Measurements from ENCODE around the gene EEF1G.
A peak's percentile ranks its signal among the peaks of the same experiment; 100 is the strongest.
"Not testable (repeated sequence)": the region's sequence is repeated elsewhere in the genome, so short reads cannot be mapped to it uniquely, and the experiment has no call there.

EEF1G gene

DNA sequence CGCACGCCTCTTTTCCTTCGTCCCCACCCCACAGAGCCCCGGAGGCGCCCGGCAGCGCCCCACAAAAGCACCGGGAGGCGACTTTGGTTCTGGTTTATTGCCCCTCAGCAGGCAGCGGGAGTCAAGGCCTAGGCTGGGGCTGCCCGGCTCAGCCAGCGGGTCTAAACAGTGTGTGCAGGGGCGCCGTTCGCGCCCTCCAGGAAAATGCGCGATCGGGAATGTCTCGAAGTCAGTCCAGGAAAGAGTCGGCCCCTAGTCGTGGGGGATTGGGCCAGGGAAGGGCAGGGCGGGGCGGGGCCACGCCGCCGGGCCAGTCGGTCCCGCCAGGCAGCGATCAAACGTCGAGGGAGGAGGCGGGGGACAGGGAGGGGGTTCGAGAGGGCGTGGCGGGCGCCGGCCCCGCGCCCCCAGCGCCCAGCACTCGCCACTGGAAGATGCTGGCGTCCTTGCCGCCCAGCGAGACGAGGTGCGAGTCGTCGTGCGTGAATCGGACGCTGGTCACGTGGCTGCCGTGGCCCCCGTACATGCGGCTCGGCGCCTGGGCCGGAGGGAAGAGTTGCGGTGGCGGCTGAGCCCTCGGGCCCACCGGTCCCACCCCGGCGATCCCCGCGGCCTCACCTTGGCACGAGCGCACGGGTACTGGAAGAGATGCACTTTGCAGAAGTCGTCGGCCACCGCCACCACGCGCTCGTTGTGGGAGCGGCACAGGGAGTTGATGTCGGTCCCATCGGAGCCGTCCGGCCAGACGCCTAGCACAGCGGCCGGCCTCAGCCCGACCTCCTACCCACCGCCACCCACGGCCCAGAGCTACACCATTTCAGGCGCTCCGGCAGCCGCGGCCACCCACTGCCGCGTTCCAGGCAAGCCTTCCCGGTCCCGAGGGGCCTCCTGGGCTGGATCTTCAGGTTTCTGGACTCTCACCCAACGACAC lies 28.7 kb upstream of the EEF1G start:
- peak; percentile 61 for DNase-seq

DNA sequence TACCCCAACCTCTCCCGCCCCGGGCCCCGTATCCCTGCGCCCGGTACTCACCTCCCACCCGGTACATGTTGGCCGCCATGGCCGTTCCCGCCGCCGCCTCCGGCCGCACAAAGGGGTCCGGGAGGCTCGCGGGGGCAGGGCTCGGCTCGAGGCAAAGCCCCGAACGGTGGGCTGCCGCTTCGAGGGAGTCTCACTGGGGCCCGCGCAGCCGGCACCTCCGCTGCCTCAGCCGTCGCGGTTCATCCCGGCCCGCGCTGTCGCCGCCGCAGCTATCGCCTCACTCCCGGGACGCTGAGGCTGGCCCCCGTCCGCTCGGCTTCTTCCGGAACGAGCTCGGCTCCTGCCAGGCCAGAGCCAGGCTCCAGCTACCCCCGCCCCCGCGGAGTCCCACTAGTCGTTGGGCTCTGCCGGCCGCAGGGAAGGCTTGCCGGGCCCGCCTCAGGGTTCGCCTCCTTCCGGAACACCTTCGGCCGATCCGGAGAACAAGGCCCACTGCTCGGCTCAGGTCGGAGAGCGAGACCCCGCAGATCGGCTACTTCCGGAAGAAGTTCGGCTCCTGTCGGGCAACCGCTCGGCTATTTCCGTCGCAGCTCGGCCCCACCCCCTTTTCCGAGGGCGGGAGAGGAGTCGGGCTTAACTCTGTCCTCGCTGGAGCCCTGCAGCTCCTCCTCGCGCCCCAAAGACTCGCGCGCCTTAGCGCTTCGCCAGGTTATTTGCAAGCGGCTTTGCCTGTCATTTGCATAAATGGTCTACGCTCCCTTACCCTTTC lies 27.9 kb upstream of the EEF1G start, which contains the start of gene MTA2:
TSS of gene MTA2 (minus strand) at position 494 of the 769 bp plus-strand sequence. CDS start at position 79, 415 bp downstream.
- peak; percentile 96 for DNase-seq

DNA sequence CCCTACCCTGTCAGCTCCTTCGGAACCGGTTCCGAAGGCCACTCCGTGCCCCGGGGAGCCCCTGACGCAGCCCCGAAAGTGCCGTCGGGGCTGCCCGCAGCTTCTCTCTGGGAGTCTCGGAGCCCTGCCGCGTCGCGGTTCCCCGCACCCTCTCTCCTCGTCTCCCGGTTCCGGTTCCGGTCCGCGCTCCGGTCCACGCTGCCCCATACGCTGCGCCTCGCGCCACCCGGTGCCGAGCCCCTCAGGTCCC lies 27.4 kb upstream of the EEF1G start:
- no peak for DNase-seq

DNA sequence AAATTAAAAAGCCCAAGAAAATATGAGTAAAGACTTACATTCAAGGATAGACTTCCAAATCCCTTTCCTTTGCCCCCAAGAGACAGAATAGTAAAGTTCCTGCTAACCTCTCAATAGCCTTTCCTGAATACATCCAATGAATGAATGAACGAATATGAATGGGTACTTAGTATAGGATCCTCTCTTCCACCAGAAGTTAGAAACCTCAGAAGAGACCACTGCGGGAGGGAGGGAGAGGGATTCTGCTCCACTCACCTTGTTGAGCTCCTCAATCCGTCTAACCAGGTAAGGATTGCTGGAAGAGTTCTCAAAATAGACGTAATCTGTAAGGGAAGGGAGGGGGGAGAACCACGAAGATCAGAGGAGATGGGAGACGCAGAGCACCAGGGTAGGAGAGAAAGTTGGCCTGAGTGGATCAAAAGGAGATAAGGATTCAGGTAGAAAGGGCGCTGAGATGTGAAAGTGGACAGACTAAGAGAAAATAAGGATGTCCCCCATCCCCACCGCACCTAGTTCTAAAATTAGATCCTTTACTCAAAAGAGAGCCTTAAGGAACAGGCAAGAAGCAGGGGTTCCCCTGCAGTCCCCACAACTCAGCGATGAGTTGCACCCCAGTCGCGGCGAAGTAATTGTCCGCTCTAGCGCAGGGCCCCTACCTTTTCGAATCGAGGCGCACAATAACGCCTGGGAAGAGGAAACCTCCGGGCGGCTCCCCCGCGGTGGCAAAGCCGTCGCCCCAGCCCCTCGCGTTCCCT lies 26.9 kb upstream of the EEF1G start:
- no peak for DNase-seq

DNA sequence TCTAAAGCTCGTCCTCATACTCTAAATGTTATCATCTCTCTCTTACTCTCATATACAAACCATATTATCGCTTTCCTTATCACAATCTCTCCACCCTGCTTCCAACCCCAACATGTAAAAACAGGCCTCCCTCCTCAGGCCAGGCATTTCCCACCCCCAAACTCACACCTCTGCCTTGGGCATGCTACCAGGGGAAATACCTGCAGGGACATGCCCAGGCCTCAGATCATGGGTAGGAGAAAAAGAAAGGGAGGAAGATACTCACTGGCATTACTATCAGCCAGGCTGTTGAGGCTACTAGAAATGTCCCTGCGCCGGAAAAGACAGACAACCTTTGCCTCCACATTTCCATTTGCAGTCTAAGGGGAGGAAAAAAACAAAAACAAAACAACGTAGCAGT lies 26.2 kb upstream of the EEF1G start:
- DNase-seq: no peak

DNA sequence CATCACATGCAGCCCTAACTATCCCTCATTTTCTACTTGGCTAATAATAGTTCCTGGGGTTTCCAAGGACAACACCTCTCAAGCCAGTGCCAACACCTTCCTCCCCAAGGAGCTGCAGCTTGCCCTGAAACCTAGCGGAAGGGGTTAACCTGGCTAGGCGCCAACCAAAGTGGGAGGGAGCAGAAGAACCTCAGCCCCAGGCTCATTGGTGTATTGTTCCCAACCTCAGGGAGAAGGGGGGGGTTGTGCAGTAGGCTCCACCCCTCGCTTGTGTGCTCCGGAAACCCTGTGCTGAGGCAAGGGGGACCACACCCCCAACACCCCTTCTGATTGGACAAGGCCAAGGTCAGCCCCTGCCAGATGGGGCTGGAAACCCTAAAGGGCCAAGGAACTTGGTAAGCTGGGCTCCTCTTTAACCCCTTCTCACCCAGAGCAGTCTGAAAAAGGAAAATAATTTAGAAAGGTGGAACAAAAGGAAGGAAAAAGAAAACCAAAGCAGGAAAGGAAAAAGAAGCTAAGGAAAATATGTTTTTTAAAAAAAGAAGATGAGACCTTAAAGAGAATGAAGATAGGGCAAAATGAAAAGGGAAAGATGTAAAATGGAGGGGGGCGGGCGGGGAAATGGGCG lies 25.5 kb upstream of the EEF1G start:
- peak; percentile 99 for DNase-seq

DNA sequence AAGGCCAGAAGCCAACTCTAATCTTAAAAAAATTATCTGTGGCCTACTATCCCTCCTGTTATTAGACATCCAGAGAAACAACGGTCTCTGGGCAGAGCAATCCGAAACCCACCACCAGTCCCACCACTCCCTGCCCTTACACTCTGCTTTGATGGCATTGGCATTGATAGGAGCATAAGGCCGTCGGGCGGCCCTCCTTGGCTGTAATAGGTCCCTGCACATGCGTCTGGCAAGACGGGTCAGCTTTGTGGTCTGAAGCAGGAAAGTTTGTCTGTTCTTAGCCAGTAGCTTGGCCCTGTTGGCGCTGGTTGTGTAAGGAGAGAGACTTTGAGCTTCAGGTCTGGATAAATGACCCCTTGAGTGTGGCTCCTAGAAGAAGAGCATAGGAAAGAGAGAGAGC lies 21.4 kb upstream of the EEF1G start:
- DNase-seq: no peak

DNA sequence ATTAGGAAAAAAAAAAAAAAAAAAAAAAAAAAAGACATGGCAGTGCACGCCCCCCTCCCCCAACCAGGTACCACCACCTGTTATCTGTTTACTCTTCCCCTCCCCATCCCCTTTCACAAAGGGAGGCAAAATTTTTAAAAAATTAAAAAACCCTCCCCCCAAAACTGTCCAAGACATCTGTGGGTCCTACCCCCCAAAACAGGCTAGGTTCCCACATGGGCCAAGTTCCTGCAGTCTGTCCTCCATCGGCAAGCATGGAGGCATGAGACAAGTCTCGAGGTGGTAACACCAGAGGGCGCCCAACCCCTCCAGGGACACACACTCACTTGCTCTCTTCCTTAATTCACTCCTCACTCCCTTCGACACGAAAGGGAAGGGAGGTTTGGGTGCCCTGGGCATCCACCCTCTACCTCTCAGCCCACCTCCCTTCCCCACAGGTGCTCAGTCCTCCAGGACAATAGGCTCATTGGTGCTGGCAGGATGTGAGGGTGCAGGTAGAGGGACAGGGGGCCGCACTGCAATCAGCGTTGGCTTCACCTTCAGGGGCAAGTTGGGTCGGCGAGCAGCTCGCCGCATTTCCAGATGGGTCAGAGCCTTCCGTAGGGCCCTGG lies 19.8 kb upstream of the EEF1G start:
- DNase-seq: peak; percentile 79

DNA sequence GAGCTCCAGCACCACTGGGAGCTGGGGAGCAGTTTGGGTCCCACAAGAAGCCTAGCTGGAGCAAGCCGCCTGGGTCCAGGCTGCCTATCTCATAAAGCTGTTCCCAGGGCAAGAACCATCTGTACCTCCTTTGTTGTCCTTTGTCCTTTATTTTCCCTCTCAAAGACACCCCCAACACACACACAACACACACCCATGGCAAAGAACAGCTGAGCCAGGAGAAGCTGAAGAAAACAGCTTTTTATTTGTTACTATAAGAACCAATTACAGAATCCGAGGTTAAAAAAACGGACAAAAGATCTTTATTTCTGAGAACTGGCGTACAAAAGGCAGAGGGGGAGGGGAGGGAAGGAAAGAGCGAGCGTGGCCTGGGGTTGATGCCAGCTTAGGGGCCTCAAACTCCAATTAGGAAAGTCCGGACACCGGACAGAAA lies 19.3 kb upstream of the EEF1G start:
- no peak for DNase-seq

DNA sequence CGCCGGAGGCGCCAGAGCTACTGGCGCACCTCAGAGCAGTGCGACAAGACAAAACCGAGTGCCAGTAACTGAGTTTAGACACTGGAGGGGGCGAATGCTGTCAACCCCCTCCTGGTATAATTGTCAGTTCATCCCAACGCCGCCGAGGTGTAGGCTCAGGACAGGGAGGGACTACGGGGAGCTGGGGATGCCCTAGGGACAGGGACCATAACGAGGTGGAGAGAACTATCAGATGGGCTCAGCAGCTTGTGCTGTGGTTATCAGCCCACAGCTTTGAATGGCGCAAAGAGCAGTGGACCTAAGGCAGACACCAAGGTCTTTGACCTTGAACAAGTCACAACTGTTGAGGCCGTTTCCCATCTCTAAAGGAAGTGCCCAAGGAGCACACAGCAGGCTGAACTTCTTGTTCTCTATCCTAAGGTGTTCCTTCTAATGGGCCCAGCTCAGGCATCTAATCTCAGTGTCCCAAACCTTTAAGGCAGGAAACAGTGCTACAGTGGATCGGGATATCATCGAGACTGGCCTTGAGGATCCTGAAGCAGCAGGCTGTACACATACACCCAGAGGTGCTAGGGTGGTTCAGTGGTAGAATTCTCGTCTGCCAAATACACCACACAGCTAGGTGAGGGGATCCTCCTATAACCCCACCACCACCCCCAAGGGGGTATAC lies 18.6 kb upstream of the EEF1G start:
- no peak for DNase-seq

DNA sequence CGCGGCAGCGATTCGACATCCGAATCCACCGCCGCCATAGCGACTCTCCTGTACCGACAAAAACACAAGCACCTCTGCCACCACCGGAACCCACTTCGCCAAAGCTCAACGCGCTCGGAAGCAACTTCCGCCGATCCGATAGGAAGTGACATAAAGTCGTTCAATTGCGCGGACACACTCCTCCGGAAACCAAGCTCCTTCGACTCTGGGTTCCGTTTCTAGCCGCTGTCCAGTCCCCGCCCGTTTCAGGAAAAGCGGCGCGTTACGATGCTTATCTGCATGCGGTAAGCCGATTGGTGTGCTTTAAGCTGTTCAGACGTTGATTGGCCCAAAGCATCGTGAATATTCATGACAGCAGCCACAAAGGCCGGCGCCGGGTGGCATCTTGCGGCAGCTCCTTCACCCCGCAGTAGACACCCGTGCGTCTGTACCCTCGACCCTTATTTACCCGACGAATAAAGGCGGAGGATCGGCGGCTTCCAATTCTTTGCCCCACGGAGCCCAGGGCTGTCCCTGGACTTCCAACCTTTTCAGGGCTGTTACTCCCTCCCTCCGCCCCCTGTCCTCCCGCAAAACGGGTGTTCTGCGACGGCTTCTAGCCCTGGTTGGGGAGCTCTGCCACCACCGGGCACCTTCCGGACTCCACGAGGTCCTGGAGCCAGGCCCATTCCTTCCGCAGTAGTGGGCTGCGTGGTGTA lies 17.9 kb upstream of the EEF1G start, which contains the start of gene TUT1:
TSS of gene TUT1 (minus strand) at position 76 of the 698 bp plus-strand sequence. CDS start at position 38, 38 bp downstream.
- peak; percentile 99 for DNase-seq

DNA sequence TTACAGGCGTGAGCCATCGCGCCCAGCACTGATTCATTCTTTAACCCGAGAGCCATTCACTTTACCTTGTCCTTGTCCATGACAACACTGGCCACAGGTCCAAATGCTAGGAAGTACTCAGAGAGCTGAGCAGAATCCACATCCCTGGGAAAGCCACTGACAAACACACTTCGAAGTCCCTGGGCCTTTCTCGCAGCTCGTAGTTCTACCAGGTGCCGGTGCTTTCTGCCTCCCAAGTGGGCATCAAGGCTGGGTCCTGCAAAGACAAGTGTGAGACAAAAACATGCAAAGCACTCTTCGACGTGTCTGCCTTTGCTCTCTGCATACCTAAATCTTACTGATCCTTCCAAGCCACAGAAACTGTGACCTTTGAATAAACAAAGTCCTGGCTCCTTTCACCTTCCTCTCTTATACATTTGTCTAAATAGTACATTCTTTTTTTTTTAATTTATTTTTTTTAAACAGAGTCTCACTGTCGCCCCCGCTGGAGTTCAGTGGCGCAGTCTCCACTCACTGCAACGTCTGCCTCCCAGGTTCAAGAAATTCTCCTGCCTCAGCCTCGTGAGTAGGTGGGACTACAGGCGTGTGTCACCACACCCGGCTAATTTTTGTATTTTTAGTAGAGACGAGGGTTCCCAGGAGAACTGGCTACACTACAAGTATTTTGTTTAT lies 15.4 kb upstream of the EEF1G start:
- peak; percentile 33 for DNase-seq

DNA sequence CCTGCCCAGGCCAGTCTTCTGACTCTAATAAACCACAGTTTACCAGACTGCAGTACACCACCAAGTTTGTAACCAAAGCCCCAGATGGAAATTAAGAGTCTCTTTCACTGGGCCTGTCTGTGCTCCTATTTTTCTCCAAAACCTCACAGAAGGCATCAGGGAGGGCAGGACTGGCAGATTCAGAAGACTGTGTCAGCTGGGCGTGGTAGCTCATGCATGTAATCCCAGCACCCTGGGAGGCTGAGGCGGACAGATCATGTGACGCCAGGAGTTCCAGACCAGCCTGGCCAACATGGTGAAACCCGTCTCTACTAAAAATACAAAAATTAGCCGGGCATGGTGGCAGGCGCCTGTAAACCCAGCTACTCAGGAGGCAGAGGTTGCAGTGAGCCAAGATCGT lies 11.7 kb upstream of the EEF1G start:
- not testable (repeated sequence) for DNase-seq

DNA sequence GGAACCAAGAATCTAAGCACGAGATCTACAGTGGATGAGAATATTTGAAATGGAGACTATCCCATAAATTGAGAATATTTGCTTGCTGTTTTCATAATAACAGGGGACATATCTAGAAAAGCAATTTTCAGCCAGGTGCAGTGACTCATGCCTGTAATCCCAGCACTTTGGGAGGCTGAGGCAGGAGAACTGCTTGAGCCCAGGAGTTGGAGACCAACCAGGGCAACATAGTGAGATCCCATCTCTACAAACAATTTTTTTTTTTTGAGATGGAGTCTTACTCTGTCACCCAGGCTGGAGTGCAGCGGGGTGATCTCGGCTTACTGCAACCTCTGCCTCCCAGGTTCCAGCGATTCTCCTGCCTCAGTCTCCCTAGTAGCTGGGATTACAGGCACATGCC lies 8.0 kb upstream of the EEF1G start:
- not testable (repeated sequence) for DNase-seq

DNA sequence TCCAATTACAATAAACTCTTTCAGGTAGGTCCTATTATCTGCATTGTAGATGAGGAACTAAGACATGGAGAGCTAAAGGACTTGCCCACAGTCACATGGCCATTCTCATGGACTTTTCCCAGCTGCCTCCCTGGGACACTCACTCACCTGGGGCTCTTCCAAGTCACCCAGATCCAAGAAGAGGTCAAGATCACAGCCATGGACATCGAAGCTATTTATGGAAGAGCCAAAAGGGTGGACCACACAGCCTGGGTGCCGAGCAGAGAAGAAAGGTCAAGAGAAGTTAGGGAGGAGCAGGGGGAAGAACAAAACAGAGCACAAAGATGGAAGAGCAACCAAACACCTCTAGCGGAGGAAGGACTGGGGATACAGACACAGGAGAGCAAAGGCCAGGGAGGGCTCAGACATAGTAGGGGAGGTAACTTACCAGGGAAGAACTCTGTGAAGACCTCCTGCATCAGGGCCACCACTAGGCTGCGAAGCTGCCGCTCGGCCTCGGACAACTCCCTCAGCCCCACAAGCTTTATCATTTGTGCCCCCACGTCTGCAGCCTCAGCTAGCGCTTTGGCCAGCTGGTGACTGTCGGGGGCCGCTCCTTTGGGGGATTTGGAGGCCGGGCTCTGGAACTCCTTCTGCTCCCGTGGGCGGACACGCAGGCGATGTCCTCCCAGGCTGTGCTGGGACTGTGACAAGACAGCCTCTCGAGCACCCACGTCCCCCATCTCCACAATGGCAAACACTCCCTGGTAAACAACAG lies 7.4 kb upstream of the EEF1G start:
- no peak for DNase-seq

DNA sequence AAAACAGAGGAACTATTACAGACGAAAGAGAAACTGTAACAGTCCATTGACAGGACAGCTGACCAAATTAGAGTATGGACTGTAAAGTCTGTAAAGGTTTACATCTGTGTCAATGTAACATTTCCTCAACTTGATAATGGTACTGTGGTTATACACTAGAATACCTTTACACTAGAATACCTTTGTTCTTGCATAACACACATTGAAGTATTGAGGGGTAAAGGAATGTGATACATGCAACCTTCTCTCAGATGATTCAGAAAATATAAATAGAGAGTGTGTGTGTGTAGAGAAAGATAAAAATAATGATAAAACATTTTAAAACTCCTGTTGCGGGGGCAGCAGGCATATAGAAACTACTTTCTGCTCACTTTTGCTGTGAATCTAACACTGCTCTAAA lies 5.6 kb upstream of the EEF1G start:
- no peak for DNase-seq

DNA sequence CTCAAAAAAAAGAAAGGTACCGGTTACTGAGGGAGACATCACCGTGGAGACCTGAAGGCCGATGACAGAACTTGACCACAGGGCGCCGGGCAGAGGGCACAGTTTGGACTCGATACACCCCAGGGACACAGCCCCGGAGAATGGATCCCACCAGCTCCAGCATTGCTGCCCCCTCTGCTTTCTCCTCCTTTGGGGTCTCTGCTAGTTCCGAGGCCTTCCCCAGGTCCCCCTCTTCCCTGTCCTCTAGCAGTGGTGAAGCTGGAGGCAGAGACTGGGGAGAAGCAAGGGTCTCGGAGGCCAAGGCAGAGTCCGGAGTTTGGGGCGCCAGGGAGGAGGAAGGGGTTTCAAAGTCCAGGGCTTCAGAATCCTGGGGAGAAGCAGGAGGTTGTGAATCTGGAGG lies 4.8 kb upstream of the EEF1G start:
- DNase-seq: no peak

DNA sequence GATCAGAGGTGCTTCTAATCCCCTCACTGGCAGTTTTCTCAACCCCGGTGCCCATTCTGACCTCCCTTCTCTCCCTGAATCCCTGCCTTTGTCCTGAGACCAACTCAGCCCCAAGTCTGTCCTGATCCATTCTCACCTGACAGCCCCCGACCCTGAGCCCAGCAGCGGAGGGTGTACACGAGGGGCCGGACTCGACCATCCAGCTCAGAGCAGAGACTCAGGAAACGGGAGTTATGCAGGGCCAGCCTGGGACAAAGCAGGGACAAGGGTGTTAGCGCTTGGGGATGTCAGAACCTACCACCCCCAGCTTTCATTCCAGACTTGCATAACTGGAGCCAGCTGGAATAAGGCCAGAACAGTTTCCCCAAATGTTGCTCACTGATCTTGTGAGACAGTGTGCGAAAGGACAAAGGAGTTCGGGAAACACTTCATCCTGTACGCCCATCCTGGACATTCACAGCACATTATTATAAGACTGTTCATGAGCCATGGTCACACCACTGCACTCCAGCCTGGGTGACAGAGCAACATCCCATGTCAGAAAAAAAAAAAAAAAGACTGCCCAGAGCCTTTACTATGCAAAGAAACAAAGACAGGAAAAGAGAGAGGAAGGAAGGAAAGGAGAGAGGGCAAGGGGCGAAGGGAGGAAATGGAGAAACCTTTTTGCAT lies 3.5 kb upstream of the EEF1G start:
- no peak for DNase-seq

DNA sequence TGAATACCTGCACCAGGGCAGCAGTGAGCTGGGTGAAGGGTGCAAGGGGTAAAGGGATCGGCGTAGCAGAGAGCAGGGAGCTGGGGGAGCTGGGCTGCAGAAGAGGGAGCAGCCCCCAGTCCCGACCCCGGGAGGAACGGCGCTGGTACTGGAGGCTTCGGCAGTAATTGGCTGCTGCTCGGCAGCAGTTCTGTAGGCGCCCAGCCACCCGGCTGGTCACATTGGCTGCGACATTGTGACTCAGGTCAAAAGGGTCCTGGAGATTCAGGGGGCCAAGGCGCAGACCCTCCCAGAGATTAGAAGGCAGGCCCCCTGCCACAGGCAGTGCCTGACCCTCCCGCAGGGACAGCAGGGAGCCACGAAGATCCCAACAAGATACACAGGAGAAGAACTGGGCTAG lies 2.1 kb upstream of the EEF1G start:
- DNase-seq: no peak

Data from fibroblast of skin of back (primary cell).